Myocyte (in vitro differentiated cells): ENCODE measurements around the gene TUBGCP6. TPM values are rescaled to one million over a fixed set of nuclear protein-coding genes. Genes with fewer than 3 reads are reported as not detected.
"Not testable (repeated sequence)": the region's sequence is repeated elsewhere in the genome, so short reads cannot be mapped to it uniquely, and the experiment has no call there.

Source experiments
- DNase-seq: peaks from one replicate; pipeline ENCODE4 v3.0.0-alpha.2; 2012; ENCODE audit warnings: low read depth
- total RNA-seq: library from RNA; depleted of rRNA; stranded (reverse); fragments of >200 nt; gene quantifications from 2 replicates; pipeline ENCODE4 v1.2.3, GENCODE V29; 2014

The TUBGCP6 gene
- total RNA-seq, 1 donor from 2014 or later: 33.7 TPM

DNA sequence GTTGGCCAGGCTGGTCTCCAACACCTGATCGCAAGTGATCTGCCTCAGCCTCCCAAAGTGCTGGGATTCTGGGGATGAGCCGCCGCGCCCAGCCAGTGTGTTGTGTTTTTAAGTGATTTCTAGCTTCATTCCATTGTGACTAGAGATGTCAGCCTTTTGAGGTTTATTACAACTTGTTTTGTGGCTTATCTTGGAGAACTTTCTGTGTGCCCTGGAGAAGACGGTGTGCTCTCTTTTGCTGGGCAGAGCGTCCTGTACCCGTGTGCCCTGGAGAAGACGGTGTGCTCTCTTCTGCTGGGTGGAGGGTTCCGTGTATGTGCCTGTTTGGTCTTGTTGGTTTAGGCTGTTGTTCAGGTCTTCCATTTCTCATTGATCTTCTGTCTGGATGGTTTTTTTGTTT lies 31.6 kb downstream of the TUBGCP6 start:
- no peak for DNase-seq

DNA sequence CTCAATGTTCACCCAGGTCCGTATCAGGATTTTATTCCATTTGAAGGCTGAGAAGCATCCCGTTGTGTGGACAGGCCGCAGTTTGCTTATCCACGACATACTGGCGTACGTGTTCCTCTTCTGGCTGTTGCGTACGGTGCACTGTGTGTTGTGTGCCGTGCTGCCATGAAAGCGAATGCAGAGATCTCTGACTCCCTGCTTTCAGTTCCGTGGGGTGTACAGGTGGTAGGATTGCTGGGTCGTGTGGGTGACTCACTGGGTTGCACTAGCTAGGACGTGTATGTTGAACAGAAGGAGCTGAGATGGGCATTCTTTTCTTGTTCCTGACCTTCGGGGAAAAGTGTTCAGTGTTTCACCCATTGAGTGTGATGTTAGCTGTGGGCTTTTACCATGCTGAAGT lies 33.7 kb downstream of the TUBGCP6 start:
- no peak for DNase-seq

- DNase-seq: no peak
These were observed 34.3 kb downstream of the TUBGCP6 start for GRCh38 chr22:50210378-50211139.

DNA sequence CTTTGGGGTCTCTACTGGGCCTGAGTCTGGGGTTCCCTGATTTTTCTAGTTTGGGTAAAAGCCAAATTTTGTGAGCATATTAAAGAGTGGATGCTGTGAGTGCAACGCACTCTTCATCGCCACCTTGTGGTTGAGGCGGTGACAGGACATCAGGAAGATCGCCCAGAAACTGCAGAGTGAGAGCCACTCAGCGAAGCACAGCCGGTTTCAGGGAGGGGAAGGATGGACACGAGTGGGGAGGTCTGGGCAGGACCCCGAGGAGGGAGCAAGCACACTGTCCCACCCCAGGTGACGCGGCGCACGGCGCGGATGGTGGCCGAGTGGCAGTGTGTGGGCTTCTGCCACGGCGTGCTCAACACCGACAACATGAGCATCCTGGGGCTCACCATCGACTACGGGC lies 34.9 kb downstream of the TUBGCP6 start:
- peak; percentile 64 for DNase-seq

GRCh38 chr22:50208939-50209892 lies 35.6 kb downstream of the TUBGCP6 start:
- no peak for DNase-seq

- peak; percentile 23 for DNase-seq
These were observed 36.3 kb downstream of the TUBGCP6 start for GRCh38 chr22:50208430-50208938.

- DNase-seq: no peak
These were observed 37.3 kb downstream of the TUBGCP6 start for GRCh38 chr22:50207383-50208140.

- peak; percentile 58 for DNase-seq
These were observed 38.2 kb downstream of the TUBGCP6 start for GRCh38 chr22:50206599-50206998.

- DNase-seq: no peak
These were observed 38.8 kb downstream of the TUBGCP6 start for GRCh38 chr22:50205781-50206569.

DNA sequence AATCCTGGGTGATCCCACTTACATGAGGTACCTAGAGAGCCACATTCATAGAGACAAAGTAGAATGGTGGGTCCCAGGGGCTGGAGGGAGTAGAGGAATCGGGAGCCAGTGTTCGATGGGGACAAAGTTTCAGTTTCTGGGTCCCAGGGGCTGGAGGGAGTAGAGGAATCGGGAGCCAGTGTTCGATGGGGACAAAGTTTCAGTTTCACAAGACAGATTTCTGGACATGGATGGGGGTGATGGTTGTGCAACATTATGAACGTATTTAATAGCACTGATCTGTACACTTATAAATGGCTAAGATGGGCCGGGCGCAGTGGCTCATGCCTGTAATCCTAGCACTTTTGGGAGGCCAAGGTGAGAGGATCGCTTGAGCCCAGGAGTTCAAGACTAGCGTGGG lies 39.8 kb downstream of the TUBGCP6 start:
- not testable (repeated sequence) for DNase-seq

- DNase-seq: no peak
These were observed 40.3 kb downstream of the TUBGCP6 start for GRCh38 chr22:50204571-50204970.

GRCh38 chr22:50203288-50203687 lies 41.5 kb downstream of the TUBGCP6 start:
- DNase-seq: no peak

DNA sequence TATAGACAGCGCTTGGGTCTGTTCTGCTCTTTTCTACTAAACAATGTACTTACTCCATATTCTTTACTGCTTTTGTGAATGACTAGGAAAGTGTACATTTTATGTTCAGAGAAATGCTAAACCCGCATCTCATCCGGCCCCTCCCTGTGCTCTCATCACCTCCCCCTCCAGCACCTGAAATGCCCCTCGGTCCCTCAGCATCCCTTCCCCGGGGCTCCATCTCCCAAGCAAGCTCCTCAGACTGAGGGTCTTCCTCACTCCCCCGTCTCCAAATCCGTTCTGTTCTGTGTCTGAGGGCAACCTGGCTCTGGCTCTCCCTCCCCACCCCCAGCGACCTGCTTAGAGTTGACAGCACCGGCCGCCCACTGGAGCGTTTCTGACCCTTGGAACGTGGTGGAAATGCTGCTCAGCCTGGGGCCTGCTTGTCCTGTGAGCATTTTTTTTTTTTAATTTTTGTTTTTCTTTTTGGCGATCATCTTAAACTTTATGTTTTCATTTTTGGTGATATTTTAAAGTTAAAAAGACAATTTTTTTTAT lies 42.6 kb downstream of the TUBGCP6 start:
- DNase-seq: no peak

- DNase-seq: peak; percentile 16
These were observed 43.4 kb downstream of the TUBGCP6 start for GRCh38 chr22:50201191-50202129.

GRCh38 chr22:50200461-50201190 lies 44.2 kb downstream of the TUBGCP6 start, which contains the start of gene SELENOO:
TSS of gene SELENOO (plus strand) at chr22:50201011. CDS start at chr22:50201037, 26 bp downstream.
- peak; percentile 89 for DNase-seq

DNA sequence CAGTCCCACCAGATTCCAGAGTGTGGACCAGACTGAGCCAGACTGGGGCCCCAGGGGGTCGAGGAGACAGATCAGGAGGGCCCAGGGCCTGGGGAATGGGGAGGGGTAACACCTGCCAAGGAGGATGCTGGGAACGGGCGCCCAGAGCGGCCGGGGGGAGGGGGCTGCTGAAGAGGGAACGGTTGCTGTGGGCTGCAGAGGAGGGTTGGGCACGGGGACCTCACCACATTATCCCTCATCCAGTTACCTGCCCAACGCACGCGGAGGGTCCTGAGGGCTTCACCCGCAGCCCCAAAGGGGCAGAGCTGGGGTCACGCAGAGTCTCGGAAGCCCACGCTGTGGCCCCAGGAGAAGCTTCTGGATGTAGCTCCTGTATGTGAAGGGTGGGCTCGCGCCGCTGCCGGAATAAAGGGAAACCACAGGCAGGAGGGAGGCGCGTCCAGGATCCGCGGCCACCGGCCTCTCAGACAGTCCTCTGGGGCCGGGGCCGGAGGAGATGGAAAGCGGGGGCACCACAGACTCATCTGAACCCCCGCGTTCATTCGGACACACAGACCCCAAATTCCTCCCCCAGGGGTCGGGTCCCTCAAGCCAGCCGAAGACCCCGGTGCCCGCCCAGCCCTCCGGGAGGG lies 44.9 kb downstream of the TUBGCP6 start:
- no peak for DNase-seq

GRCh38 chr22:50199251-50199721 lies 45.5 kb downstream of the TUBGCP6 start:
- no peak for DNase-seq

GRCh38 chr22:50198624-50199017 lies 46.2 kb downstream of the TUBGCP6 start:
- DNase-seq: no peak
